ENCODE measurements around the gene IMPA2. TPM values are rescaled to one million over a fixed set of nuclear protein-coding genes. Genes with fewer than 3 reads are reported as not detected.

IMPA2 gene
- total and polyA plus RNA-seq, 7 donors = 61.4 to 342 (median 196) TPM

DNA sequence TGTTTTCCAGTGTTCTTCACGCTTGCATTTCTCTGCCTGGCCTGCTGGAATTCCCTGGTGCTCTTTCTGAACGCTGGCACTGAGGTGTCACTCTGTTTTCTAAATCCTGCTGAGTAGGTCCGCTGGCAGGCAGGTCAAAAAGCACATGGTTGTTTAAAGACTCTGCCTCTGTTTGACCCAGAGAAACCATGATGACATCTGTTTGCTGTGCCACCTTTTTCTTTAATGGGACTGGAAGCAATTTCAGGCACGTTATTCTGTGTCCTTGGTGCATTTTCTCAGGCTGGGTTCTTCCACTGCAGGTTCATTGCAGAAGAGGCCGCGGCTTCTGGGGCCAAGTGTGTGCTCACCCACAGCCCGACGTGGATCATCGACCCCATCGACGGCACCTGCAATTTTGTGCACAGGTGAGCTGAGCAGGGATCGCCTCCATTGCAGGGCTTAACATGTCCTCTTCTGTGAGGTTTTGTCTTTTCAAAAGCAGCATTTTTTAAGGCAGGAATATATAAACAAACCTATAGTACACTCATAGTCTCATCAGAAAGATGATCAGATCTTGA lies 28.4 kb downstream of the IMPA2 start:
- Histone ChIP-seq H3K36me3 (ENCODE audit: insufficient read depth in 1 of 2, low read depth in 1 of 2) (peaks cover 0 to 95% of the 10 kb centered on the region in 2 donors), H3K27me3 (ENCODE audit: insufficient read depth in 3 of 3, low read length in 2 of 3) (no peaks in the 10 kb centered on the region), H3K4me3 (no peak overlapping the region), H3K4me1 (peaks cover 23% of the 10 kb centered on the region), H3K9me3 (no peaks in the 10 kb centered on the region), H3K27ac (no peak overlapping the region)
- intact Hi-C loops (cut with DNase I) = no loop called here
- ATAC-seq = no peak
- no peak for TF ChIP-seq CTCF (IDR thresholded peaks at IDR 0.05)
- DNase-seq = no peak
- WGBS, 3 donors = 75 to 88% (median 86%) methylated on average over 12 of the region's 12 CpGs

DNA sequence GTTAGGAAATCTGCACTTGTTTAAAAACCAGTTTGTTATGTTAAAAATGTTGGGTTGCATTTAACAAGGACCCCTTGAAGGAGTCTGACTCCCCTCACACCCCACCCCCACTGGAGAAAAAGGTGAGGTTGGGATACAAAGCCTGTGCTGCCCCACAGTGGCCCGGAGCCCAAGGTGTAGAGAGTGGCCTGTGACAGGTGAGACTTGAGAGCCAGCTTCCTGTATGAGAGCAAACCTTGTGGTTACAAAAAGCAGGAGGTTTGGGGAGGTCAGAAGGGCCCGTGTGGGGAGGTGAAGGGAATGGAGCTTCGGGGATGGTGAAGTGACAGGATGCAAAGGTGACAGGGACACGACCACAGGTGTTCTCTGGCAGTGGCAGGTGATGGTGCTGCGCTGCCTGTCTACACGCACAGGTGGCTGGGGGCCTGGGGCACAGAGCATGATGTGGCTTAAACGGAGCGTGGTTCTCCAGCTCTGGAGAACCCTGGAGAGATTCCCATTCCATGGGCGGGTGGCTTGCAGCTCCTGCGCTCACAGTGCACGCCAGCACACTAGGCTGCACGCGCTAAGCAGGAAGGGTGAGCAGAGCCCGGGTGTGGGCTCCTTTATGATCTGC lies 29.0 kb downstream of the IMPA2 start:
- DNase-seq = no peak
- Histone ChIP-seq H3K4me1 (peaks cover 29% of the 10 kb centered on the region), H3K4me3 (no peak overlapping the region), H3K27ac (no peak overlapping the region), H3K9me3 (no peaks in the 10 kb centered on the region), H3K27me3 (ENCODE audit: insufficient read depth in 3 of 3, low read length in 2 of 3) (no peaks in the 10 kb centered on the region), H3K36me3 (ENCODE audit: insufficient read depth in 1 of 2, low read depth in 1 of 2) (peaks cover 0 to 95% of the 10 kb centered on the region in 2 donors)
- WGBS, 3 donors = 88 to 95% (median 92%) methylated on average over 14 of the region's 14 CpGs
- no peak for TF ChIP-seq CTCF (IDR thresholded peaks at IDR 0.05)
- no peak for ATAC-seq
- intact Hi-C loops (cut with DNase I) = no loop called here

- 78 to 86% (median 79%) methylated on average over 8 of the region's 8 CpGs for WGBS, 3 donors
- no peaks in the 10 kb centered on the region for H3K9me3 ChIP-seq
- ATAC-seq (no peak), DNase-seq (no peak)
- no peak for TF ChIP-seq CTCF (IDR thresholded peaks at IDR 0.05)
- peaks cover 40% of the 10 kb centered on the region for H3K4me1 ChIP-seq
- intact Hi-C loops (cut with DNase I) = no loop called here
- peak overlapping the region; percentile 58 for H3K27ac ChIP-seq
- no peak overlapping the region for H3K4me3 ChIP-seq
- H3K36me3 ChIP-seq (ENCODE audit: insufficient read depth in 1 of 2, low read depth in 1 of 2) = peaks cover 0 to 92% of the 10 kb centered on the region in 2 donors
- H3K27me3 ChIP-seq (ENCODE audit: insufficient read depth in 3 of 3, low read length in 2 of 3) = no peaks in the 10 kb centered on the region
These were observed 30.1 kb downstream of the IMPA2 start for GRCh38 chr18:12011199-12011956.

DNA sequence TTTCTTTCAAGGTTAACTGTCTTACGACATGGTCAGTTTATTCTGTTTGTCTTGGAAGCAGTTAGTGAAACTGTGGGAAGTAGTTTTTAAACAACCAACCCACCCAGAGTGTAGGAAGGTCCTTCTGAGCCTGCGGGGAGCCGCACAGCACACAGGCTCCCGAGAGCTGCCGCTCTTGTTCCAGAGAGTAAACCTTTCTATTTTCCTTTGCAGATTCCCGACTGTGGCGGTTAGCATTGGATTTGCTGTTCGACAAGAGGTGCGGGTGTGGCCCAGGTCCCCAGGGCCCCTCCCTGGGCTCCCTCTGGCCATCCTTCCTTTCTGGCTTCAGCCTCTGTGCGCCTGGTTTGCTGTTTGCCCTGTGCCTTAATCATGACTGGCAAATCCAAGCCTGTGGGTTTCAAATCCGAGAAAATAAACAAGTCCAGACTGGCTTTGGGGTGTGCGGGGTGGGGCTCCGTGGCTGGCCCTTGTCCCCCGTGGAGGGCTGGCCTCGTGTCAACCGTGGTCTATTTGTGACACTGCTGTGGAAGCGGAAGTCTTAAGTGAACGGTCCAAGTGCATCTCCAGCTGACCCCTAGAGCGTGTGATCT lies 30.7 kb downstream of the IMPA2 start:
- TF ChIP-seq CTCF (IDR thresholded peaks at IDR 0.05) = no peak
- H3K36me3 ChIP-seq (ENCODE audit: insufficient read depth in 1 of 2, low read depth in 1 of 2) = peaks cover 0 to 91% of the 10 kb centered on the region in 2 donors
- no peak for ATAC-seq

More for the DNA sequence above, 30.7 kb downstream of the IMPA2 start:
- no peaks in the 10 kb centered on the region for H3K27me3 ChIP-seq (ENCODE audit: insufficient read depth in 3 of 3, low read length in 2 of 3)
- no peaks in the 10 kb centered on the region for H3K9me3 ChIP-seq
- no peak overlapping the region for H3K4me3 ChIP-seq
- peaks cover 42% of the 10 kb centered on the region for H3K4me1 ChIP-seq
- H3K27ac ChIP-seq = peak overlapping the region; percentile 58
- DNase-seq = no peak
- intact Hi-C loops (cut with DNase I) = no loop called here
- WGBS, 3 donors = 56 to 72% (median 62%) methylated on average over 19 of the region's 19 CpGs
